ENCODE results near the gene ERC1. TPM values are rescaled to one million over a fixed set of nuclear protein-coding genes. Genes with fewer than 3 reads are reported as not detected.

Gene ERC1
- total and polyA plus RNA-seq, 2 of the 4 experiments (the other 2 are of a cell fraction), result 11.6 to 25.6 TPM

DNA sequence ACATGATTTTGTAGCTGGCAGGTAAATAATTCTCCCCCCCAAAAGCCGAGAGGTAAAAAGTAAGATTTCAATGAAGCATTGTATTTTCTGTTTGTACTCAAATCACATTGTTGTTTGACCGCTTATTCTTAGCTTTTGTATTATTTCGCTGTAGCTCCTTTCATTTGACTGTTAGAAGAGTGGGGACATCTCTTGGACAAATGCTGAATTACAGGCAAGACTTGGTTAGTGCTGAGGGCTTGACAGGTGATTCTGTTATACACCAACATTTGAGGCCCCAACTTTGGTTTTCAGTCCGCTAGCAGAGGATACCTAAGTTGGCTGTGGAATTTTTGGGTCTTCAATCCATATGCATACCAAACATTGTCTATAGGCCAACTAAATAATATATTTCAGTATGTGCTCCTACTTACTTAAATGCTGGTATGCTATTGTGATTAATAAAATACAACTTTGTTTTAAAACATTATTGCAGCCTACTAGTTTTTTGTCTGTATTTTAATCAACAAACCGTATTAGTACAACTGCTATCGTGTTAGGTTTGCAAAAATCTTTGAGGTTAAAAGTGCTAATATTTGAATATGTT is 102.2 kb downstream of the ERC1 start:
- H4K5ac ChIP-seq (ENCODE audit: low read depth, low read length), result no peak overlapping the region
- H3K9me3 ChIP-seq (ENCODE audit: control insufficient read depth, insufficient read depth, low read length), result no peaks in the 10 kb centered on the region
- H2AK5ac ChIP-seq (ENCODE audit: low read depth, low read length), result no peak overlapping the region
- H3K27me3 ChIP-seq (ENCODE audit: control insufficient read depth, insufficient read depth, low read length), result no peaks in the 10 kb centered on the region
- H2BK5ac ChIP-seq (ENCODE audit: low read depth, low read length, poor library complexity, severe bottlenecking), result no peak overlapping the region
- in situ Hi-C loops (cut with MboI; ENCODE audit: low sequenced_read_pairs), result loop anchor here (10.0 kb wide), 1 partner anchor 528 kb away; no protein-coding TSS in a partner anchor
- no TSS peak for BruUV-seq (replicated peaks)
- peaks cover 18% of the 10 kb centered on the region for H4K20me1 ChIP-seq (ENCODE audit: insufficient read depth, low read length)
- no peak overlapping the region for H3K23ac ChIP-seq (ENCODE audit: low read depth, low read length)
- H3K79me1 ChIP-seq (ENCODE audit: low read depth in 1 of 2, low read length in 2 of 2), result peaks cover 10 to 53% of the 10 kb centered on the region in 2 experiments
- no peak overlapping the region for H2BK15ac ChIP-seq (ENCODE audit: low read depth, low read length)
- no peak for TF ChIP-seq MAFK (IDR thresholded peaks at IDR 0.05; ENCODE audit: low read depth, low read length)
- TF ChIP-seq NFE2L2 (IDR thresholded peaks at IDR 0.05; ENCODE audit: low read depth, low read length), result no peak
- TF ChIP-seq RCOR1 (IDR thresholded peaks at IDR 0.05; ENCODE audit: insufficient replicate concordance, low read length), result no peak
- no peak for TF ChIP-seq CEBPB (IDR thresholded peaks at IDR 0.05; ENCODE audit: low read depth, low read length)
- TF ChIP-seq MAZ (IDR thresholded peaks at IDR 0.05; ENCODE audit: borderline replicate concordance, low read depth, low read length), result no peak
- no peak for TF ChIP-seq BHLHE40 (IDR thresholded peaks at IDR 0.05; ENCODE audit: low read depth, low read length)
- TF ChIP-seq, protein P1, sequence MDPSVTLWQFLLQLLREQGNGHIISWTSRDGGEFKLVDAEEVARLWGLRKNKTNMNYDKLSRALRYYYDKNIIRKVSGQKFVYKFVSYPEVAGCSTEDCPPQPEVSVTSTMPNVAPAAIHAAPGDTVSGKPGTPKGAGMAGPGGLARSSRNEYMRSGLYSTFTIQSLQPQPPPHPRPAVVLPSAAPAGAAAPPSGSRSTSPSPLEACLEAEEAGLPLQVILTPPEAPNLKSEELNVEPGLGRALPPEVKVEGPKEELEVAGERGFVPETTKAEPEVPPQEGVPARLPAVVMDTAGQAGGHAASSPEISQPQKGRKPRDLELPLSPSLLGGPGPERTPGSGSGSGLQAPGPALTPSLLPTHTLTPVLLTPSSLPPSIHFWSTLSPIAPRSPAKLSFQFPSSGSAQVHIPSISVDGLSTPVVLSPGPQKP (IDR thresholded peaks at IDR 0.05; ENCODE audit: borderline replicate concordance, low read depth, low read length), result no peak
- TF ChIP-seq SMC3 (IDR thresholded peaks at IDR 0.05; ENCODE audit: low read depth, low read length), result peak; percentile 74
- TF ChIP-seq CTCF (conservative IDR thresholded peaks at IDR 0.05; ENCODE audit: low read depth, low read length), result peak; percentile 76
- TF ChIP-seq MXI1 (IDR thresholded peaks at IDR 0.05; ENCODE audit: borderline replicate concordance, low read depth, low read length), result no peak
- no peak for TF ChIP-seq RFX5 (IDR thresholded peaks at IDR 0.05; ENCODE audit: low read depth, low read length)
- no peak for TF ChIP-seq CHD1 (IDR thresholded peaks at IDR 0.05; ENCODE audit: low read depth, low read length)
- TF ChIP-seq POLR2A (IDR thresholded peaks at IDR 0.05; ENCODE audit: low read depth, low read length), result no peak
- no peak for TF ChIP-seq FOS (IDR thresholded peaks at IDR 0.05; ENCODE audit: low read depth, low read length)
- TF ChIP-seq, protein P2, sequence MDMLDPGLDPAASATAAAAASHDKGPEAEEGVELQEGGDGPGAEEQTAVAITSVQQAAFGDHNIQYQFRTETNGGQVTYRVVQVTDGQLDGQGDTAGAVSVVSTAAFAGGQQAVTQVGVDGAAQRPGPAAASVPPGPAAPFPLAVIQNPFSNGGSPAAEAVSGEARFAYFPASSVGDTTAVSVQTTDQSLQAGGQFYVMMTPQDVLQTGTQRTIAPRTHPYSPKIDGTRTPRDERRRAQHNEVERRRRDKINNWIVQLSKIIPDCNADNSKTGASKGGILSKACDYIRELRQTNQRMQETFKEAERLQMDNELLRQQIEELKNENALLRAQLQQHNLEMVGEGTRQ (IDR thresholded peaks at IDR 0.05; ENCODE audit: low read depth, low read length), result no peak
- peak; percentile 76 for TF ChIP-seq RAD21 (IDR thresholded peaks at IDR 0.05; ENCODE audit: low read length)
- no peak overlapping the region for H4K91ac ChIP-seq (ENCODE audit: insufficient read depth, low read depth, low read length)
- no peak overlapping the region for H2BK20ac ChIP-seq (ENCODE audit: low read depth, low read length)
- no peak overlapping the region for H3K9ac ChIP-seq (ENCODE audit: low read depth, low read length)
- dilution Hi-C loops (cut with HindIII; ENCODE audit: low sequenced_read_pairs, unreplicated experiment), result no loop called here
- H2BK120ac ChIP-seq (ENCODE audit: low read depth, low read length), result no peak overlapping the region
- no peak overlapping the region for H3K4me3 ChIP-seq (ENCODE audit: insufficient read depth, low read depth, low read length)
- H3K9me1 ChIP-seq (ENCODE audit: insufficient read depth, low read length), result no peaks in the 10 kb centered on the region; the same call in 1 of the 2 replicates
- no peak overlapping the region for H3K18ac ChIP-seq (ENCODE audit: low read depth, low read length)
- no peak overlapping the region for H3K56ac ChIP-seq (ENCODE audit: extremely low read depth, insufficient read depth, low read length)
- H3K36me3 ChIP-seq (ENCODE audit: control insufficient read depth, insufficient read depth, low read length), result no peaks in the 10 kb centered on the region
- DNase-seq, result peak; percentile 67
- no peak overlapping the region for H3K27ac ChIP-seq (ENCODE audit: insufficient read depth, low read length)
- peaks cover 4% of the 10 kb centered on the region; the same call in 1 of the 2 replicates for H3K4me1 ChIP-seq (ENCODE audit: control insufficient read depth, insufficient read depth, low read length)
- no peak overlapping the region for H2AFZ ChIP-seq (replicated peaks; ENCODE audit: low read length, poor library complexity)
- POLR2A ChIA-PET (ENCODE audit: unreplicated experiment), result no interaction called here
- intact Hi-C loops (cut with micrococcal nuclease), result loop anchor here (5.0 to 10.0 kb wide), 4 partner anchors 101 to 521 kb away; partner anchors contain the start of genes ERC1 and RAD52
- H3K4ac ChIP-seq (ENCODE audit: low read depth, low read length), result no peak overlapping the region
- ATAC-seq (ENCODE audit: low read depth), result peak; percentile 94
- CTCF ChIA-PET, result interaction anchor here (0.5 to 1.7 kb wide), 20 partner anchors 9 to 556 kb away, joined by 3 to 10 read pairs (median 3); partner anchors contain the start of gene RAD52
- H3K4me2 ChIP-seq (ENCODE audit: low read depth, low read length), result no peak overlapping the region
- H4K8ac ChIP-seq (ENCODE audit: low read depth in 2 of 2, low read length in 2 of 2), result no peak overlapping the region
- no CpG with 5 or more reads among the region's 6 CpGs for WGBS, 2 experiments (ENCODE audit: extremely low coverage in 2 of 2, insufficient read length in 1 of 2)
- no peak overlapping the region for H3K14ac ChIP-seq (replicated peaks; ENCODE audit: low read depth, low read length)
- H2AK9ac ChIP-seq (replicated peaks; ENCODE audit: low read depth, low read length, poor library complexity), result no peak overlapping the region
